ENCODE measurements around the gene SPATA31C1. TPM values are rescaled to one million over a fixed set of nuclear protein-coding genes. Genes with fewer than 3 reads are reported as not detected.
"Not testable (repeated sequence)": the region's sequence is repeated elsewhere in the genome, so short reads cannot be mapped to it uniquely, and the experiment has no call there.

Gene SPATA31C1
- total RNA-seq, 2 experiments from 2014 or later: not detected

DNA sequence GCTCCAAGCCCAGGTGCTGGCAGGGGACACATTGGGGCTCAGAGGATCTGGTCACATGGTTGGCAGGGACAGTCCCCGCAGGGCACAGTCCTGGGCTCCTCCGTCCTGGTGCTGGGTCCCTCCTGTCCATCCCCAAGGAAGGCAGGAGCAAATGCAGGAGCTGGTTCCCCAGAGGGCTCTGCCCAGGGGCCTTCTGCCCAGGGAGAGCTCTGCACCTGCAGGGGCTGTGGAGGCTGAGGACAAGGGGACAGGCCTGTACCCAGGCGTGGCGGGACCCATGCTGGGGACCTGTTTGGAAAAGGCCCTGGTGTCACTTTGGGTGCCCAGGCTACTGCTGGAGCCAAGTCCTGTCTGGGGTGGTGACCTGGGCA is 27.9 kb upstream of the SPATA31C1 start:
- peaks cover 4% of the 10 kb centered on the region for H3K27me3 Mint-ChIP-seq
- H3K4me1 Mint-ChIP-seq (ENCODE audit: low read depth): no peaks in the 10 kb centered on the region
- H3K27ac Mint-ChIP-seq: no peak overlapping the region
- ChIA-PET CTCF (no interaction called here), POLR2A (no interaction called here)
- peak; percentile 3 for DNase-seq
- H3K9me3 Mint-ChIP-seq: no peaks in the 10 kb centered on the region
- H3K36me3 Mint-ChIP-seq: no peaks in the 10 kb centered on the region
- H3K4me3 Mint-ChIP-seq: no peak overlapping the region
- intact Hi-C loops (cut with micrococcal nuclease): no loop called here

DNA sequence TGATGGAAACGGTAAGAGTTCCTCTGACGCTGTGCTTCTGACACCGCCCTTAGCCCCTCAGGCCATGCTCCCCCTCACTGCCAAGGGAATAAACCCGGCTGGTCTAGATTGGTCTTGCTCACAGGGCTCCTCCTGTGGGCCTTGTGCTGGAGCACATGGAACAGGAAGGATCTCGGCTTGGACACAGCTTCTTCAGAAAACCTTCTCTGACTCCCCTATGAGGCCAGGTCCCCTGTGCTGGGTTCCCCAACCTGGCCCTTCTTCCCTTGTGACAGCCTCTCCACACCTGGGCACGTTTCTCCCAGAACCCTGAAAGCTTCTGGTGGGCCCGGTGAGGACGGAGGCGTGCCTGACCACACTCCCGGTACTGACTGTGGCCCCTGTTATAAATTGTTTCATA is 26.9 kb upstream of the SPATA31C1 start:
- no peaks in the 10 kb centered on the region for H3K36me3 Mint-ChIP-seq
- H3K9me3 Mint-ChIP-seq: no peaks in the 10 kb centered on the region
- intact Hi-C loops (cut with micrococcal nuclease): no loop called here
- no peak for DNase-seq
- H3K27ac Mint-ChIP-seq: no peak overlapping the region
- no peaks in the 10 kb centered on the region for H3K4me1 Mint-ChIP-seq (ENCODE audit: low read depth)
- CTCF ChIA-PET: no interaction called here
- no peak overlapping the region for H3K4me3 Mint-ChIP-seq
- POLR2A ChIA-PET: no interaction called here
- H3K27me3 Mint-ChIP-seq: peaks cover 9% of the 10 kb centered on the region

GRCh38 chr9:87891754-87892153 is 26.0 kb upstream of the SPATA31C1 start:
- no peaks in the 10 kb centered on the region for H3K36me3 Mint-ChIP-seq
- H3K27me3 Mint-ChIP-seq: peaks cover 12% of the 10 kb centered on the region
- ChIA-PET POLR2A (no interaction called here), CTCF (no interaction called here)
- intact Hi-C loops (cut with micrococcal nuclease): no loop called here
- no peaks in the 10 kb centered on the region for H3K4me1 Mint-ChIP-seq (ENCODE audit: low read depth)
- H3K27ac Mint-ChIP-seq: no peak overlapping the region
- no peak overlapping the region for H3K4me3 Mint-ChIP-seq
- no peaks in the 10 kb centered on the region for H3K9me3 Mint-ChIP-seq
- no peak for DNase-seq

DNA sequence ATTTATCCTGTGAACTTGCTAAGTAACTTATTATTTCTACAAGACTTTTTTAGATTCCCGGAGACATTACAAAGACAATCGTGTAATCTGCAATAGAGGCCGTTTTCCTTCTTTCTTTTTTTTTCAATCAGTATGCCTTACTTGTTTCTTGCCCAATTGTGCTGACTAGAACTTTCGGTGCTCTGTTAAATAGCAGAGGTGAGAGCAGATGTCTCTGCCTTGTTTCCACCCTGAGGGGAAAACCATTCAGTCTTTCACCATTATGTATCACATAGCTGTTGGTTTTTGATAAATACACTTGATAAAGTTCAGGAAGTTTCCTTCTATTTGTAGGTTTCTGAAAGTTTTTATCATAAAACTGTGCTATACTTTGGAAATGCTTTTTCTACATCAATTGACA is 24.8 kb upstream of the SPATA31C1 start:
- intact Hi-C loops (cut with micrococcal nuclease): no loop called here
- Mint-ChIP-seq H3K27me3 (peaks cover 17% of the 10 kb centered on the region), H3K27ac (no peak overlapping the region), H3K36me3 (no peaks in the 10 kb centered on the region), H3K9me3 (peaks cover 3% of the 10 kb centered on the region), H3K4me3 (no peak overlapping the region), H3K4me1 (ENCODE audit: low read depth) (no peaks in the 10 kb centered on the region)
- ChIA-PET POLR2A (no interaction called here), CTCF (no interaction called here)
- no peak for DNase-seq

GRCh38 chr9:87894998-87895625 is 22.6 kb upstream of the SPATA31C1 start:
- Mint-ChIP-seq H3K4me3 (no peak overlapping the region), H3K27ac (no peak overlapping the region), H3K9me3 (peaks cover 3% of the 10 kb centered on the region), H3K27me3 (peaks cover 23% of the 10 kb centered on the region), H3K36me3 (no peaks in the 10 kb centered on the region), H3K4me1 (ENCODE audit: low read depth) (no peaks in the 10 kb centered on the region)
- CTCF ChIA-PET: no interaction called here
- intact Hi-C loops (cut with micrococcal nuclease): no loop called here
- no peak for DNase-seq
- POLR2A ChIA-PET: no interaction called here

- intact Hi-C loops (cut with micrococcal nuclease): no loop called here
- H3K4me3 Mint-ChIP-seq: no peak overlapping the region
- no peak overlapping the region for H3K27ac Mint-ChIP-seq
- CTCF ChIA-PET: no interaction called here
- H3K9me3 Mint-ChIP-seq: peaks cover 11% of the 10 kb centered on the region
- no peaks in the 10 kb centered on the region for H3K4me1 Mint-ChIP-seq (ENCODE audit: low read depth)
- POLR2A ChIA-PET: no interaction called here
- H3K36me3 Mint-ChIP-seq: peaks cover 5% of the 10 kb centered on the region
- peaks cover 29% of the 10 kb centered on the region for H3K27me3 Mint-ChIP-seq
- no peak for DNase-seq
Measured at GRCh38 chr9:87896891-87897290, 20.9 kb upstream of the SPATA31C1 start.

DNA sequence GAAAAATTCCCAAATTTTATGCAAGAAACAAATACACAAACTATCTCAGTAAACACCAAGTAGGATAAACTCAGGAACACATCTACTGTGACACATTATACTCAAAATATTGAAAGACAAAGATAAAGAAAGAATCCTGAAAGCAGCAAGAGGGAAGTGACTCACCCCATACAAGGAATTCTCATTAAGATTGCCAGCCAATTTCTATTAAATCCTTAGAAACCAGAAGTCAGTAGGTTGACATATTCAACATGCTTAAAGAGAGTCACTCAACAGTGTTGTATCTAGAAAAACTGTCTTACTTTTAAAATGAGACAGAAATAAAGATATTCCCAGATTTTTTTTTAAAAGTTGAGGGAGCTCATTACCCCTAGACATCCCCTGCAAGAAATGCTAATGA is 19.6 kb upstream of the SPATA31C1 start:
- ChIA-PET POLR2A (no interaction called here), CTCF (no interaction called here)
- Mint-ChIP-seq H3K27me3 (peaks cover 31% of the 10 kb centered on the region), H3K36me3 (peaks cover 5% of the 10 kb centered on the region), H3K27ac (no peak overlapping the region), H3K9me3 (peaks cover 17% of the 10 kb centered on the region), H3K4me1 (ENCODE audit: low read depth) (no peaks in the 10 kb centered on the region), H3K4me3 (no peak overlapping the region)
- no peak for DNase-seq
- intact Hi-C loops (cut with micrococcal nuclease): no loop called here

DNA sequence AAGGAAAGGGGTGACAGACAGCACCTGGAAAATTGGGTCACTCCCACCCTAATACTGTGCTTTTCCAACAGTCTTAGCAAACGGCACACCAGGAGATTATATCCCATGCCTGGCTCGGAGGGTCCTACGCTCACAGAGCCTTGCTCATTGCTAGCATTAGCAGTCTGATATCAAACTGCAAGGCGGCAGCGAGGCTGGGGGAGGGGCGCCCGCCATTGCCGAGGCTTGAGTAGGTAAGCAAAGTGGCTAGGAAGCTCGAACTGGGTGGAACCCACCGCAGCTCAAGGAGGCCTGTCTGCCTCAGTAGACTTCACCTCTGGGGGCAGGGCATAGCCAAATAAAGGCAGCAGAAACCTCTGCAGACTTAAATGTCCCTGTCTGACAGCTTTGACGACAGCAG is 15.4 kb upstream of the SPATA31C1 start:
- H3K27ac Mint-ChIP-seq; H3K4me3 Mint-ChIP-seq; CTCF ChIA-PET; POLR2A ChIA-PET; H3K4me1 Mint-ChIP-seq (ENCODE audit: low read depth); DNase-seq; intact Hi-C loops (cut with micrococcal nuclease): not testable (repeated sequence)
- H3K36me3 Mint-ChIP-seq: peaks cover 12% of the 10 kb centered on the region
- peaks cover 21% of the 10 kb centered on the region for H3K27me3 Mint-ChIP-seq
- peaks cover 27% of the 10 kb centered on the region for H3K9me3 Mint-ChIP-seq

DNA sequence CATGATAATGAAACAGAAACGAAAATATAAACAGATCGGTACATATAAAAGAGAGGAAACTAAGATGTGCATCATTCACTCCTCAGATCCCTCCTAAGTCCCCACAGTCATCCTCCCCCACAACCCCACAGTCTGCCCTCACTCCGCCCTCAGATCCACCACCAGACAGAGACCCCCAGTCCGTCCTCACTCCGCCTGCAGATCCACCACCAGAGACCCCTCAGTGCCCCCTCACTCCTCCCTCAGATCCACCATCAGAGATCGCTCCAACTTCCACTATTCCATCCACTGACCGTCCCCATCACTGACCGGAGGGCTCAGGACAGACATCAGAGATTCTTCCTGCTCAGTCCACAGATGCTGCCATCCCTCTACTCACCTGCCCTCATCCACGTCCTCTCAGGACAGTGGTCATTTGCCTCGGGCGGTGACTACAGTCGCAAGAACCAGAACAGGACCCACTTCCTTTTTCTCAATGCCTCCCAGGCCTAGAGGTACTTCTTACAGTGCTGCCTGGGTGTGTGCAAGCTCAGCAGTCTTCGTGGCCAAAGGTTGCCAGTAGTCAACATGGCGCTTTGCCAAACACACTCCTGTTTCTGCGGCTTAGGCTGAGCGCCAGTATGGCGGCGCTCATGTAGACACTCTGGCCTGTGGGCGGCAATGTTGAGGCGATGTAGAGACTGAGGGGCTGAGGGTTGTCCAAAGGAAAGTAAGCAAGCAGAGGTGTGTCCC is 8.3 kb upstream of the SPATA31C1 start:
- intact Hi-C loops (cut with micrococcal nuclease): no loop called here
- no peak overlapping the region for H3K4me3 Mint-ChIP-seq
- peaks cover 1% of the 10 kb centered on the region for H3K9me3 Mint-ChIP-seq
- no peaks in the 10 kb centered on the region for H3K36me3 Mint-ChIP-seq
- no peak overlapping the region for H3K27ac Mint-ChIP-seq
- DNase-seq: no peak
- POLR2A ChIA-PET: no interaction called here
- CTCF ChIA-PET: no interaction called here
- peaks cover 6% of the 10 kb centered on the region for H3K27me3 Mint-ChIP-seq
- no peaks in the 10 kb centered on the region for H3K4me1 Mint-ChIP-seq (ENCODE audit: low read depth)

GRCh38 chr9:87910821-87911220 is 6.9 kb upstream of the SPATA31C1 start:
- Mint-ChIP-seq H3K27me3 (peaks cover 6% of the 10 kb centered on the region), H3K4me3 (no peak overlapping the region), H3K9me3 (peaks cover 1% of the 10 kb centered on the region), H3K27ac (no peak overlapping the region), H3K4me1 (ENCODE audit: low read depth) (no peaks in the 10 kb centered on the region), H3K36me3 (no peaks in the 10 kb centered on the region)
- intact Hi-C loops (cut with micrococcal nuclease): no loop called here
- no peak for DNase-seq
- ChIA-PET POLR2A (no interaction called here), CTCF (no interaction called here)

DNA sequence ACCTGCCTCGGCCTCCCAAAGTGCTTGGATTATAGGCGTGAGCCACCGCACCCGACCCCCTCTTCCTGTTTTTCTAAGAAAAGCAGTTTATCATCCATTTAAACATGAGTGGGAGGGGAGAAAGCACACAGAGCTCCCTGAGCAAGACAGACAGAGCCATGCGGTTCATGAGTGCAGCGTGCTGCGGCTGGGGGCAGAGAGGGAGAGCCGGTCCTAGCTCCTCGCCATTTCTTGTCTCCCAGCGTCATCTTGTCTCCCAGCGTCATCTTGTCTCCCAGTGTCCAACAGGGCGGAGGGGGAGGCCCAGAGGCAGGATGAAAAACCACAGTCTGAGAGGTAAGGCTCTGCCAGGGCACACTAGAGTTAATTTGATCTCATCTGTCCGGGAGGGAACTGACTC is 1.3 kb downstream of the SPATA31C1 start:
- POLR2A ChIA-PET; H3K27me3 Mint-ChIP-seq; H3K4me3 Mint-ChIP-seq; H3K27ac Mint-ChIP-seq; CTCF ChIA-PET; H3K4me1 Mint-ChIP-seq (ENCODE audit: low read depth); H3K36me3 Mint-ChIP-seq; intact Hi-C loops (cut with micrococcal nuclease); DNase-seq; H3K9me3 Mint-ChIP-seq: not testable (repeated sequence)

- POLR2A ChIA-PET; intact Hi-C loops (cut with micrococcal nuclease); H3K36me3 Mint-ChIP-seq; DNase-seq; CTCF ChIA-PET; H3K27ac Mint-ChIP-seq; H3K9me3 Mint-ChIP-seq; H3K4me1 Mint-ChIP-seq (ENCODE audit: low read depth); H3K27me3 Mint-ChIP-seq; H3K4me3 Mint-ChIP-seq: not testable (repeated sequence)
Measured at GRCh38 chr9:87921561-87921960, 3.8 kb downstream of the SPATA31C1 start.

- H3K4me3 Mint-ChIP-seq; POLR2A ChIA-PET; H3K9me3 Mint-ChIP-seq; H3K27me3 Mint-ChIP-seq; H3K36me3 Mint-ChIP-seq; H3K27ac Mint-ChIP-seq; CTCF ChIA-PET; H3K4me1 Mint-ChIP-seq (ENCODE audit: low read depth); intact Hi-C loops (cut with micrococcal nuclease): not testable (repeated sequence)
- peak; percentile 60 for DNase-seq
Measured at GRCh38 chr9:87923012-87923411, 5.2 kb downstream of the SPATA31C1 start.
